Activated CD4-positive, alpha-beta T cell treated with anti-CD3 and anti-CD28 coated beads for 24 hours (primary cell): ENCODE results near the gene P2RY6.

Experiments used
- DNase-seq, 2 donors: peaks; one replicate each; pipeline ENCODE4 v3.0.0-alpha.2; 2020; ENCODE audit warnings: low read depth in 2 of 2

P2RY6 gene

DNA sequence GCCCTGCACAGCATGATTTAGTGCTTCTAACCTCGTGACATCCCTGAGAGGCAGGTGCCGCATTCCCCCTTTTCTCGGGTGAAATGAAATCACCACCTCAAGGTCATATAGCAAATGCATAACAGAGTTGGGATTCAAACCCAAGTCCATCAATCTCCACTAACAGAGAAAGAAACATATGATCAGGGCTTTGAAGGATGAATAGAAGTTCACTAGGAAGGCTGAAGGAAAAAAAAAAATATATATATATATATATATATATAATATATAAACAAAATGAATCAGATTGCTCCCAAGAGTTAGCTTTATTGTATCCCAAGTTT is 23.8 kb downstream of the P2RY6 start:
- no peak for DNase-seq

DNA sequence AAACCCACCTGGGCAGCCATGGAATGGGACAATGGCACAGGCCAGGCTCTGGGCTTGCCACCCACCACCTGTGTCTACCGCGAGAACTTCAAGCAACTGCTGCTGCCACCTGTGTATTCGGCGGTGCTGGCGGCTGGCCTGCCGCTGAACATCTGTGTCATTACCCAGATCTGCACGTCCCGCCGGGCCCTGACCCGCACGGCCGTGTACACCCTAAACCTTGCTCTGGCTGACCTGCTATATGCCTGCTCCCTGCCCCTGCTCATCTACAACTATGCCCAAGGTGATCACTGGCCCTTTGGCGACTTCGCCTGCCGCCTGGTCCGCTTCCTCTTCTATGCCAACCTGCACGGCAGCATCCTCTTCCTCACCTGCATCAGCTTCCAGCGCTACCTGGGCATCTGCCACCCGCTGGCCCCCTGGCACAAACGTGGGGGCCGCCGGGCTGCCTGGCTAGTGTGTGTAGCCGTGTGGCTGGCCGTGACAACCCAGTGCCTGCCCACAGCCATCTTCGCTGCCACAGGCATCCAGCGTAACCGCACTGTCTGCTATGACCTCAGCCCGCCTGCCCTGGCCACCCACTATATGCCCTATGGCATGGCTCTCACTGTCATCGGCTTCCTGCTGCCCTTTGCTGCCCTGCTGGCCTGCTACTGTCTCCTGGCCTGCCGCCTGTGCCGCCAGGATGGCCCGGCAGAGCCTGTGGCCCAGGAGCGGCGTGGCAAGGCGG is 24.5 kb downstream of the P2RY6 start:
- DNase-seq = no peak

DNA sequence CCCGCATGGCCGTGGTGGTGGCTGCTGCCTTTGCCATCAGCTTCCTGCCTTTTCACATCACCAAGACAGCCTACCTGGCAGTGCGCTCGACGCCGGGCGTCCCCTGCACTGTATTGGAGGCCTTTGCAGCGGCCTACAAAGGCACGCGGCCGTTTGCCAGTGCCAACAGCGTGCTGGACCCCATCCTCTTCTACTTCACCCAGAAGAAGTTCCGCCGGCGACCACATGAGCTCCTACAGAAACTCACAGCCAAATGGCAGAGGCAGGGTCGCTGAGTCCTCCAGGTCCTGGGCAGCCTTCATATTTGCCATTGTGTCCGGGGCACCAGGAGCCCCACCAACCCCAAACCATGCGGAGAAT is 25.1 kb downstream of the P2RY6 start:
- DNase-seq = no peak

DNA sequence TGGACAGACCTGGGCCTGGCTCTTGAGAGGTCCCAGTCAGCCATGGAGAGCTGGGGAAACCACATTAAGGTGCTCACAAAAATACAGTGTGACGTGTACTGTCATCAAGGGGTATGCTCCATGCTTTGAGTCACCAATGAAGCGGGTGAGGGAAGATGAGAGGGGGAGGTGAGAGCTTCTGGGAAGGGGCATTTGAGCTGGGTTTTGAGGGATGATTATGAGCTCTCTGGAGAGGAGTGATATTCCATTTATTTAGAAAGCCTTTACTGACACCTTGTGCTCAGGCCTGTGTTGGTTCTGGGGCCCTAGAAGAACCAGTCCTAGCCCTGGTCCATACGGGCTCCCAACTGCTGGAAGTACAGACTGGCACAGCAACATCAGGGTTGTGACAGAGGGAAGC is 25.6 kb downstream of the P2RY6 start:
- no peak for DNase-seq

DNA sequence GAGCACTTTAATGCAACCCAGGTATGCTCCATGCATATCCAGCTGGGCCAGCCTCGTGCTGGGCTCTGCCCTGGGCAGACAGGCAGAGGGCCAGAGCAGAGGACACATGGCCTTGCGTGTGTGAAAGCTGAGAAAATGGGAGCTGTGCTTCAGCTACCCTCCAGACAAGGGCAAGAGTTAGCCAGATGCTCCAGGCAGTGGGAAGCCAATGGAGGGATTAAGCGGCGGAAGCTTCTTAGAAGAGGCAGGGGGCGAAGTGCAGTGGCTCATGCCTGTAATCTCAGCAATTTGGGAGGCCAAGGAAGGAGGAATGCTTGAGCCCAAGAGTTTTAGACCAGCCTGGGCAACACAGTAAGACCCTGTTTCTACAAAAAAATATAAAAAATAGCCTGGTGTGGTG is 26.1 kb downstream of the P2RY6 start:
- DNase-seq = no peak

DNA sequence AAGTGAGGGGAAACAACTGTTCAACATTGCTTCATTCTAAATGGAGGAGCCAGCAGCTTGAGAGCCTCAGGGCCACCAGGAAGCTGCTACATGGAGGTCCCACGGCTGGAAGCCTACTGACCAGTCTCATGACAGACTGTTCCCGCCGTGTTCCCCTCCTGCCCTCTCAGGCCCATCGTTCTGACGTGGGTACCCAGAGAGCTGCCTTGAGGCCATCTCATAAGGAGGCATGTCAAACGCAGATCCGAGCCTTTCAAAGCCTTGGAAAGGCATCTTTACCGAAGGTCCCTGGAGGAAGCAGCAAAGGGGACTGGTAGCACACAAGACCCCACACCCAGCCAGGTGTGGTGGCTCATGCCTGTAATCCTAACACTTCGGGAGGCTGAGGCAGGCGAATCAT is 27.6 kb downstream of the P2RY6 start:
- no peak for DNase-seq

DNA sequence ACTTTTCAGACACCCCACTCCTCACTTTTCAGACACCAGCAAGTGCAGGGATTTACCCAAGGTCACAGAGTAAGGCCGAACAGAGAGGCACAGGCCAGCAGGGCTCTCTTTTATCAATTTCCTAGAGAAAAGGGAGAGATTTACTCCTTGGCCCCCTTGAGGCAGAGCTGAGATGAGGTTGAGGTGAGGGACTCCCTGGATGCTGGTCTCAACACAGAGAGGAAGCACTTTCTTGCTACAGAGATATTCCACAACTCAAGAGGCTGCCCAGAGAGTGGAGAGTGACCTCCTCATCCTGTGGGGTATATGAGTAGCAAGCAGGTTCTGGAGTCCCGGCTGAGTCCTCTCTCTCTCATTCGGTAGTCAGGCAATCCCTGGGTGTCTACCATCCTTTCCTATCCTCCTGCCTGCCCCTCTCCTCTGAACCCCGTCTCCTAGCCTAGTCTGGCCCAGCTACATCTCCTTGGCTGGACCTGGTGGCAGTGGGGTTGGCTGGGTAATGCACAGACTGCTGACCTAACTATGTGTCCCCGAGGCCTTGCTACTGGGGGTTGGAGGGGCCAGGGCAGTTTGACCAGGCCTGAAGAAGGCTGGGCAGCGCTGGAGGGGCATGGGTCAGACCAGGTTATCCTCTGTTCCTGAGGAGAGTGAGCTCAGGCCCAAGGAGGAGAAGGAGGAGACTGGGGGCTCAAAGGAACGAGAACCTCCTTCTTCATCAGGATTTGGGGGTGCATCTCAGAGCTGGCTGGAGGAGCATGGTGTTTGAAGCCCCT is 34.1 kb downstream of the P2RY6 start:
- no peak for DNase-seq

DNA sequence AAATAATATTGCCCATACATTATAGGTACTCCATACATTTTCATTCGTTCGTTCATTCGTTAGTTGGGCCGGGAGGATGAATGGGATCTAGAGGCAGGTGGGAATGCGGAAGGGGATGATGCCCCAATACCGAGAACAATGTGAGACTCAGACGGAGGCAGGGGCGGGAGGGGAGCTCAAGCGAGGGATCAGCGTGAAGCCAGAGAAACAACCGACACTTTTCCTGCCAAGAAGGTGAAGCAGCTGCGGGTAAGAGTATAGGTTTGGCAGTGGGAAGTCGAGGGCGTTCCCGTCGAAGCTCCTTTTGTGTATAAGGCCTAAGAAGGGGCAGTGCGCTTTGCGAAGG is 34.8 kb downstream of the P2RY6 start:
- no peak for DNase-seq

DNA sequence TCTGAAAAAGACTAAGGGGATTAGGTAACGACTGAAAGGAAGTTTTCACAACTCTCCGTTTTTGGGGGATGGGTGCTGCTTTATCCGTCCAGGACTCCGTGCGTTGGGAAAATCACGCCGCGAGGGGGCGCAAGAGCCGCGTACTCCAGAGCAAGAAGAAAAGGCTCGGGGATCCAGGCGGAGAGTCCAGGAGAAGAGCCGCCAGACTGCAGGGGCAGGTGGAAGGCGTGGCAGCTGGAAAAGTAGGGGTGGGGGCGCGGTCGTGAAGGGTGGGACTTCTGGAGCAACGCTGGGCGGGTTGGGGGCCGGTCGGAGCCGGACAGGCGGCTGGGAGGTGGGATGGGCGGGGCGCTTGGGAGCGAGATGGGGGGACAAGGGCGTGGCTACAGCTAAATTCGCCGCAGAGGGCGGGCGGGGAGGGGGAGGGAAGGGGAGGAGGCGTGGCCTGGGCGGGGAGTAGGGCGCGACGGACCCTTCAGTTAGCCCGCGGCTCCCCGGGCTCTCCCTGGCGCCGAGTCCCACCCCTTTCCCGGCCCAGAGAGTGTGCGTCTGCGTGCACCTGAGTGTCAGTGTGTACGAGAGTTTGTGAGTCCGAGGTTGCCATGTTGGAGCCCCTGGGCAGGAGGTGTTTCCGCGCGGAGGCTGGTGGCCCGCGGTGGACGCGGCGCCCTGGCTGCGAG is 35.3 kb downstream of the P2RY6 start:
- DNase-seq = peak; percentile 90 to 94

DNA sequence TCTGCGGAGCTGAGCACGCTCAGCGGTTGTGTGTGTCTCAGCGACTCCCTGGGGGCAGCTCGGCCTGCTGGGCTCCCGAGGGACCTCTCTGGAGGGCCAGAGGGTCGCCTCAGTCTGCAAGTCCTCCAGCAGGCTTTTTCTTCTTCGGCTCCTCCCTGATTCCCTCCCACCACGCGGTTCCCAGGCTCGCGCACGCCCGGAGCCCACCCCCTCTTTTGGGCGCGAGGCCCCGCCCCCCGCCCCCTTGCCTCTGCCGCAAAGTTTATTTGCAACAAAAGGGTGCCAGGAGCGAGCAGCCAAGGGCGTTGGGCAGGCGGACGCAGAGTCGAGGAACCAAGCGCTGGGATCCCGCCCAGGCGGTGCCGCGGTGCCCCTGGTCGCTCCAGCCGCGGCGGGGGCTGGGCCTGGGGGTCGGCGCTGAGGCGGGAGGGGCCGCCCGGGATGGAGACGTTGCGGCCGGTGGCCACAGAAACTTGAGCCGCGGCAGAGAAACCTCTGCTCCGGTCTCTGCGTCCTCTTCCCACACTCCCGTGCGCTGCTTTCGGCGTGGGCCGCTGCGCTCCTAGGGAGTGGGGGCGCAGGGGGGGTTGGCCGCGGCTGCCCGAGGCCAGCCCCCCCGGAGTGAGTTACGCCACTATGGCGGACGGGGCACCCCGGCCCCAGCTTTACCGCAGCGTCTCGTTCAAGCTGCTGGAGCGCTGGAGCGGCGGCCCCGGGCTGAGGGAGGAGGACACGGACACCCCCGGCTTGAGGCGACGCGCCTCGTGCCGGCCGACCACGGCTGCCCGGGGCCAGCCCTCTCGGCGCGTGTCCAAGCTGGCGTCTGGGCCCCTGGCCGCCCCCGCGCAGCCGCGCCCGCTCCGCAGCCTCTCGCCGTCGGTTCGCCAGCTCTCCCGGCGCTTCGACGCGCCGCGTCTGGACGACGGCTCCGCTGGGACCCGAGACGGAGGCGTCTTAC is 36.1 kb downstream of the P2RY6 start, which contains the start of gene ARHGEF17:
TSS of gene ARHGEF17 (plus strand) at position 274 of the 958 bp plus-strand sequence. CDS start at position 637, 363 bp downstream.
- peak in 1 of 2 donors; percentile 14 for DNase-seq

DNA sequence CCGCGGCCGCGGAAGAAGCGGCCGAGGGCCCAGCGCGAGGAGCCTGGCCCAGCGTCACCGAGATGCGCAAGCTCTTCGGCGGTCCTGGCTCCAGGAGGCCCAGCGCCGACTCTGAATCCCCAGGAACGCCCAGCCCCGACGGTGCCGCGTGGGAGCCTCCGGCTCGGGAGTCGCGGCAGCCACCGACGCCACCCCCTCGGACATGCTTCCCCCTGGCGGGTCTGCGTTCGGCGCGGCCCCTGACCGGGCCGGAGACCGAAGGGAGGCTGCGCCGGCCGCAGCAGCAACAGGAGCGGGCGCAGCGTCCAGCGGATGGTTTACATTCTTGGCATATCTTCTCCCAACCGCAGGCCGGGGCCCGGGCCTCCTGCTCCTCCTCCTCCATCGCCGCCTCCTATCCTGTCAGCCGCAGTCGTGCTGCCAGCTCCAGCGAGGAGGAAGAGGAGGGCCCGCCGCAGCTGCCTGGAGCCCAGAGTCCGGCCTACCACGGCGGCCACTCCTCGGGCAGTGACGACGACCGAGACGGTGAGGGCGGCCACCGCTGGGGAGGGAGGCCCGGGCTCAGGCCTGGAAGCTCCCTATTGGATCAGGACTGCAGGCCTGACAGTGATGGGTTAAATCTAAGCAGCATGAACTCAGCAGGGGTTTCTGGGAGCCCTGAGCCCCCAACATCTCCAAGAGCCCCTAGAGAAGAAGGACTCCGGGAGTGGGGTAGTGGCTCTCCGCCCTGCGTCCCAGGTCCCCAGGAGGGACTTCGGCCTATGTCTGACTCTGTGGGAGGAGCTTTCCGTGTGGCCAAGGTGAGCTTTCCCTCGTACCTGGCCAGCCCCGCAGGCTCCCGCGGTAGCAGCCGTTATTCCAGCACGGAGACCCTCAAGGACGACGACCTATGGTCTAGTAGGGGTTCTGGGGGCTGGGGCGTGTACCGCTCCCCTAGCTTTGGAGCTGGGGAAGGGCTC is 37.1 kb downstream of the P2RY6 start:
- DNase-seq = no peak

DNA sequence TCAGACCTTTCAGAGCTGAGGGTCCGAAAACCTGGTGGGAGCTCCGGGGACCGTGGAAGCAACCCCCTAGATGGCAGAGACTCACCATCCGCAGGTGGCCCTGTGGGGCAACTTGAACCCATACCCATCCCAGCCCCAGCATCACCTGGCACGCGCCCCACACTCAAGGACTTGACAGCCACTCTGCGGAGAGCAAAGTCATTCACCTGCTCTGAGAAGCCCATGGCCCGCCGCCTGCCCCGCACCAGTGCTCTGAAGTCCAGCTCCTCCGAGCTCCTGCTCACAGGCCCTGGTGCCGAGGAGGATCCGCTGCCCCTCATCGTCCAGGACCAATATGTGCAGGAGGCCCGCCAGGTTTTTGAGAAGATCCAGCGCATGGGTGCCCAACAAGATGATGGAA is 37.9 kb downstream of the P2RY6 start:
- DNase-seq = no peak

DNA sequence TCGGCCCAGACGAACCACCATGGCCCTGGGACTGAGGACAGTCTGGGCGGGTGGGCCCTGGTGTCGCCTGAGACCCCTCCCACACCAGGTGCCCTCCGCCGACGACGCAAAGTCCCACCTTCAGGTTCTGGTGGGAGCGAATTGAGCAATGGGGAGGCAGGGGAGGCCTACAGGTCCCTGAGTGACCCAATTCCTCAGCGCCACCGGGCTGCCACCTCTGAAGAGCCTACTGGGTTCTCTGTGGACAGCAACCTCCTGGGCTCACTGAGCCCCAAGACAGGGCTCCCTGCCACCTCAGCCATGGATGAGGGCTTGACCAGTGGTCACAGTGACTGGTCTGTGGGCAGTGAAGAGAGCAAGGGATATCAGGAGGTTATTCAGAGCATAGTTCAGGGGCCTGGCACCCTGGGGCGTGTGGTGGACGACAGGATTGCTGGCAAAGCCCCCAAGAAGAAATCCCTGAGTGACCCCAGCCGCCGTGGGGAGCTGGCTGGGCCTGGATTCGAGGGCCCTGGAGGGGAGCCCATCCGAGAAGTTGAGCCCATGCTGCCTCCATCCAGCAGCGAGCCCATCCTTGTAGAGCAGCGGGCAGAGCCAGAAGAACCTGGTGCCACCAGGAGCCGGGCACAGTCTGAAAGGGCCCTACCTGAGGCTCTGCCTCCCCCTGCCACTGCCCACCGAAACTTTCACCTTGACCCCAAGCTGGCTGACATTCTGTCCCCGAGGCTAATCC is 38.7 kb downstream of the P2RY6 start:
- no peak for DNase-seq

DNA sequence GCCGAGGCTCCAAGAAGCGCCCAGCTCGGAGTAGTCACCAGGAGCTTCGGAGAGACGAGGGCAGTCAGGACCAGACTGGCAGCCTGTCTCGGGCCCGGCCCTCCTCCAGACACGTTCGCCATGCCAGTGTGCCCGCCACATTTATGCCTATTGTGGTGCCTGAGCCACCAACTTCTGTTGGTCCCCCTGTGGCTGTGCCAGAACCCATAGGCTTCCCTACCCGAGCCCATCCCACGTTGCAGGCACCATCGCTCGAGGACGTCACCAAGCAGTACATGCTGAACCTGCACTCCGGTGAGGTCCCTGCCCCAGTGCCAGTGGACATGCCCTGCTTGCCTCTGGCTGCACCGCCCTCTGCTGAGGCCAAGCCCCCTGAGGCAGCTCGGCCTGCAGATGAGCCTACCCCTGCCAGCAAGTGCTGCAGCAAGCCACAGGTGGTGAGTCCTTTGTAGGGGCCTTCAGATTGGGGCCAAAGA is 39.3 kb downstream of the P2RY6 start:
- no peak for DNase-seq

DNA sequence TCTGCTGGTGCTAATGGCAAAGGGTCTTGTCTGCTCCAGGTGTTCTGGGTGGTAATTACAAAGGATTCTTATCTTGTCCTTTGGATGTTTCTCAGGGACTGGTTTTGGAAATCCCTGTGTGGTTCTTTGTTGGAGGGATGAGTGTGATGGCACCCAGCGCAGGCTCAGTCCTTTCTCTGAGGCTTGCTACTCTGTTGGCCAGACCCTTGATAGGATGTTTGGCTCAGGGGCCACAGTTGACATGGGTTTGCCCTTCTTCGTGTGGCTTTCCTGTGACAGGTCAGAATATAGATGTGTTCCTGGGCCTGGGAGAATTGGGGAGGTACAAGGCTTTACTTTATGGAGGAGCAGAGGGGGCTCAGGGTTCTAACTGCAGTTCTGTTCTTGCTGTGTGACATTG is 39.9 kb downstream of the P2RY6 start:
- no peak for DNase-seq

DNA sequence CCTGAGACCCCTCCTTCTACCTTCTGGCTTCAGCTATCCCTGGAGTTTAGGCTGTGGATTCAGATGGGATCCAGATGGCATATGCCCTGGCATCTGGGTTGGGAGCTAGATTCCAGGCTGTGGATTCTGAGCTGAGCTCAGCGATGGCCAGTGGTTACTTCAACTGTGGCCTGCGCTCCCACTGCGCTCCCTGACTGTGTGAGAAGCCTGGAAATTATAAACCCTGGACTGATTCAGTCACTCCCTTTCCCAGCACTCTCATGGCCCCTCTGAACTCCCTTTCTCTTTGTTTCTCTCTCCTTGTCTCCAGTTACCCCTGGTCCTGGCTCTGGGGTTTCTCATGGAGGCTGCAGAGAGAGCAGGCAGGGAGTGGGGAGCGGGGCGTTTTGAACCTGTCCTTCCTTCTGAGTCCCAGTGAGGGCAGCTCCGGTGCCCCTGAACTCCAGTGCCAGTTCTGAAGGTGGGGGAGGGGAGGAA is 40.8 kb downstream of the P2RY6 start:
- no peak for DNase-seq

DNA sequence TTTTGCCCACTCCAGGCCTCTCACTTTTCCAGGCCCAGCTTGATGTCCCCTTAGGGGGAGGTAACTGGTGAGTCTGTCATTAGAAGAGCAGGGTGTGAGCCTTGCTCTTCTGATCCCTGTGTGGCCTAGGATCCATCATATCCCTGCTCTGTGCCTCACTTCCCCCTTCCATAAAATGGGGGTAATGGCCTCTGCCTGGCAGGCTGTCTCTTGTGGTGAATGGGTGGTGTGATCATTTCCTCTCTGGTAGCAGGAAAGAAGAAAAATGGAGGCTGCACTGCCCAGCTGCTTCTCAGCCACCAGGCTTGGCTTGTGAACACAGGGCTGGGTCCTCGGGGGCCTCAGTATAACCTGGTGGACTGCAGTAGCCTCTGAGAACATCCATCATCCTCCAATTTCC is 41.5 kb downstream of the P2RY6 start:
- no peak for DNase-seq

DNA sequence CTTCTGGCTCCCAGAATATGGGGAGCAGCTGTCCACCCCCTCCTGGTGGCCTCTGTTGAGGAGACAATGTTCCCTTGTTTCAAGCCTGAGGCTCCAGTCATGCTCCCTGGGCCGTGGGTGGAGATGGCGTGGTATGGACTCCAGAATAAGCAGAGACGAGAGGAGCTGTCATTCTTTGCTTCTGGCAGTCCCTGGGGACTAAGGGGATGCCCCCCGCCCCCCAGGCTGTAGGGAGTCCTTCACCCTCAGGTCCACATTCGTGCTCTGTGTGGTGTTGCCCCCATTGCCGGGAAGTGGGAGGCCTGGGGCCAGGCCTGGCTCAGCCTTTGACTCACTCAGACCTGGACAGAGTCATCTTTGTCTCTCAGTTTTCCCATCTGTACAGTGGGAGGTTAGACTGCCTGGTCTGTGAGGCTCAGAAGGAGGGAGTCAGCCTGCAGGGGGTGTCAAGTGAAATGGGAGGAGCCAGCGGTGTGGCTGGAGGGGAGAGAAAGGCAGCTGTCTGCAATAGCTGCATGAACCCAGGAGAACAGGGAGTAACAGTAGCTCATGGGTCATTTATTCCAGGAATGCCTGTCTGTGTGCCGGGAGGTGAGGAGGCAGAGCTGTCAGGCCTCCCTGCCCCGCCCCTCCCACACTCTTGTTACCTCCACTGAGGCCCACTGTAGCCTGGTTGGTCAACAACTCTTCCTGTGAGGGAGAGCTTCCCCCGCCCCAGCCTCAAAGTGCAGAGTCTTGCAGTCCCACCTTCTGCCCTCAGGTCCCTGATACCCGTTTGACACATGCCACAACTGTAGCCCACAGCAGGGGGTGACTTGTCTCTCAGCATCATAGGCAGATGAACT is 42.2 kb downstream of the P2RY6 start:
- no peak for DNase-seq
